MCF 10A (cell line): ENCODE measurements around the gene RHBDD3. TPM values are rescaled to one million over a fixed set of nuclear protein-coding genes. Genes with fewer than 3 reads are reported as not detected.

ENCODE experiments used
- BruUV-seq: library from RNA; stranded (reverse); fragments of 400-500 nt; replicated peaks from 2 replicates; lab custom pipeline; 2021; lab: Mats Ljungman, UMichigan
- CTCF ChIA-PET: fragments of 300-600 bp; sonication (Branson Sonifier 250); formaldehyde crosslinking; extraction: SDS; loops from one replicate; lab custom pipeline; 2021; ENCODE audit warnings: antibody characterized with exemption, inconsistent platforms; lab: Yijun Ruan, JAX
- POLR2A ChIA-PET: fragments of 300-600, 350-650 bp; sonication (Branson Sonifier 250); formaldehyde crosslinking; extraction: SDS; loops from one replicate; lab custom pipeline; 2020; ENCODE audit warnings: antibody characterized with exemption, inconsistent platforms; lab: Yijun Ruan, JAX
- DNase-seq: peaks from one replicate; pipeline ENCODE4 v3.0.0-alpha.2; 2018; ENCODE audit not compliant: unreplicated experiment
- H3K27ac Mint-ChIP-seq: one replicate; pipeline ENCODE4 v1.8.0; 2022; ENCODE audit warnings: mild to moderate bottlenecking, low read depth, mixed read lengths; ENCODE audit not compliant: unreplicated experiment
- H3K27me3 Mint-ChIP-seq: one replicate; pipeline ENCODE4 v1.8.0; 2022; ENCODE audit warnings: mixed read lengths; ENCODE audit not compliant: insufficient read depth, unreplicated experiment
- H3K36me3 Mint-ChIP-seq: one replicate; pipeline ENCODE4 v1.8.0; 2022; ENCODE audit warnings: mild to moderate bottlenecking, moderate library complexity, mixed read lengths; ENCODE audit not compliant: insufficient read depth, unreplicated experiment
- H3K4me1 Mint-ChIP-seq: one replicate; pipeline ENCODE4 v1.8.0; 2022; ENCODE audit warnings: mixed read lengths; ENCODE audit not compliant: insufficient read depth, unreplicated experiment
- H3K4me3 Mint-ChIP-seq: one replicate; pipeline ENCODE4 v1.8.0; 2022; ENCODE audit warnings: mild to moderate bottlenecking, moderate library complexity, mixed read lengths; ENCODE audit not compliant: unreplicated experiment
- H3K9me3 Mint-ChIP-seq: one replicate; pipeline ENCODE4 v1.8.0; 2022; ENCODE audit warnings: mixed read lengths; ENCODE audit not compliant: unreplicated experiment
- CTCF ChIP-seq: fragments of 200-600 bp; IDR thresholded peaks from one replicate; pipeline ENCODE4 v1.8.0; 2022; ENCODE audit warnings: antibody characterized with exemption, mild to moderate bottlenecking; ENCODE audit not compliant: unreplicated experiment
- intact Hi-C: fragments of 100-400 bp; cut with micrococcal nuclease; formaldehyde crosslinking; loops from 2 replicates; pipeline ENCODE4 v1.14.1; 2022
- total RNA-seq: library from RNA; stranded (reverse); gene quantifications from 2 replicates; pipeline ENCODE4 v1.2.3, GENCODE V29; 2022

RHBDD3 gene
- total RNA-seq, 1 experiment from 2014 or later: 32.5 TPM

GRCh38 chr22:29308148-29308790 is 40.5 kb upstream of the RHBDD3 start:
- H3K27ac Mint-ChIP-seq: peak overlapping the region; percentile 67
- POLR2A ChIA-PET: interaction anchor here (0.7 to 3.0 kb wide), 7 partner anchors 13 to 361 kb away, joined by 3 to 11 read pairs (median 4); partner anchors contain the start of genes EWSR1, RHBDD3 and THOC5
- H3K27me3 Mint-ChIP-seq: no peaks in the 10 kb centered on the region
- peak overlapping the region; percentile 88 for H3K4me3 Mint-ChIP-seq
- H3K36me3 Mint-ChIP-seq: peaks cover 6% of the 10 kb centered on the region
- intact Hi-C loops: loop anchor here (10.0 kb wide), 1 partner anchor 77 kb away; the partner anchor contains the start of gene AP1B1
- H3K4me1 Mint-ChIP-seq: peaks cover 19% of the 10 kb centered on the region
- BruUV-seq: no TSS peak
- CTCF ChIA-PET: no interaction called here
- DNase-seq: peak; percentile 33
- no peak for TF ChIP-seq CTCF
- H3K9me3 Mint-ChIP-seq: no peaks in the 10 kb centered on the region

- no peak for TF ChIP-seq CTCF
- ChIA-PET POLR2A (interaction anchor here (1.1 to 3.1 kb wide), 6 partner anchors 14 to 81 kb away, joined by 3 to 11 read pairs (median 8); partner anchors contain the start of genes AP1B1, EWSR1 and RHBDD3), CTCF (no interaction called here)
- Mint-ChIP-seq H3K27ac (no peak overlapping the region), H3K9me3 (no peaks in the 10 kb centered on the region), H3K4me3 (peak overlapping the region; percentile 88), H3K27me3 (no peaks in the 10 kb centered on the region), H3K36me3 (peaks cover 6% of the 10 kb centered on the region), H3K4me1 (peaks cover 19% of the 10 kb centered on the region)
- BruUV-seq: no TSS peak
- peak; percentile 23 for DNase-seq
- intact Hi-C loops: loop anchor here (10.0 kb wide), 1 partner anchor 77 kb away; the partner anchor contains the start of gene AP1B1
Measured at GRCh38 chr22:29307596-29308147, 39.9 kb upstream of the RHBDD3 start.

DNA sequence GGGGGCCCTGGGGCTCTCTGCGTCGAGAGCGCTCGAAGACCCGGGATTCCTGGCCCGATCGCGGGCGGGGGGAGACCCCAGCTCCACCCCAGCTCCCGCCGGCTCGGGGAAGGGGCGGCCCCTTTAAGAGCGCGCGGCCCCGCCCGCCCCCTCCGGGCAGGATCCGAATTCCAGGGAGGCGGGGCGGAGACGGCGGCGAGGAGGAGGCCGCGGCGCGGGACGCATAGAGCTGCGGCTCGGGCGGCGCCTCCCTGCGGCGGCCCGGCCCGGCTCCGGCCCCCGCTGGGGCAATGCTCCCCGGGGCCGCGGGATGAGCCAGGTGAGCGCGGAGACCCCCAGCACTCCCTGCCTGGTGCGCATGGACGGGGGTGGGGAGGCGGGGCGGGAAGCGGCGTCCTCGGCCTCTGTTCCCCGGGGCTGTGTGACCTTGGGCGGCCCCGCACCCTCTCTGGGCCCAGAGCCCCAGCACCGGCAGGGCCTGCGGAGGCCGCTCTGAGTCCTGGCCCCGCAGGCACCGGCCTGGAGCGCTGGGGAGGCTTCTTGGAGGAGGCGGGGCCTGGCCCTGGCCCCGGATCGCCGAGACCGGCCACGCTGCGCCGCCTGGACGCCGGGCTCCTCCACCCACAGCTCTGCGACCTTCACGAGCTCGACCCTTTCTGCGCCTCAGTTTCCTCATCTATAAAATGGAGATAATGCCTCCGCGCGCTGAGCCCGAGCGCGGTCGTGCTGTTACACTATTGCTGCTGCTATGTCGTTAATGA is 39.2 kb upstream of the RHBDD3 start:
- no peak for TF ChIP-seq CTCF
- intact Hi-C loops: loop anchor here (1.0 to 10.0 kb wide), 3 partner anchors 37 to 78 kb away; partner anchors contain the start of gene AP1B1
- peak overlapping the region; percentile 88 for H3K4me3 Mint-ChIP-seq
- H3K36me3 Mint-ChIP-seq: peaks cover 6% of the 10 kb centered on the region
- H3K27me3 Mint-ChIP-seq: no peaks in the 10 kb centered on the region
- ChIA-PET CTCF (interaction anchor here (0.5 to 1.4 kb wide), 7 partner anchors 9 to 309 kb away, joined by 3 to 7 read pairs (median 3); no protein-coding TSS in a partner anchor), POLR2A (interaction anchor here (0.6 to 3.1 kb wide), 15 partner anchors 14 to 296 kb away, joined by 3 to 11 read pairs (median 4); partner anchors contain the start of genes AP1B1 and EWSR1)
- DNase-seq: peak; percentile 81
- H3K27ac Mint-ChIP-seq: no peak overlapping the region
- H3K9me3 Mint-ChIP-seq: no peaks in the 10 kb centered on the region
- BruUV-seq: no TSS peak
- peaks cover 19% of the 10 kb centered on the region for H3K4me1 Mint-ChIP-seq
